ENCODE results near the gene C8G. TPM values are rescaled to one million over a fixed set of nuclear protein-coding genes. Genes with fewer than 3 reads are reported as not detected.
A peak's percentile ranks its signal among the peaks of the same experiment; 100 is the strongest.

Gene C8G
- polyA plus RNA-seq, 1 donor, result 0.42 TPM

GRCh38 chr9:136968333-136969127 lies 23.5 kb downstream of the C8G start:
- DNase-seq, result no peak

GRCh38 chr9:136969150-136969549 lies 24.1 kb downstream of the C8G start:
- DNase-seq, result no peak

GRCh38 chr9:136969774-136970173 lies 24.7 kb downstream of the C8G start:
- DNase-seq, result no peak

GRCh38 chr9:136970361-136970760 lies 25.3 kb downstream of the C8G start:
- no peak for DNase-seq

- DNase-seq, result no peak
These were observed 26.7 kb downstream of the C8G start for GRCh38 chr9:136971746-136972145.

- no peak for DNase-seq
These were observed 27.3 kb downstream of the C8G start for GRCh38 chr9:136972335-136972734.

- no peak for DNase-seq
These were observed 27.7 kb downstream of the C8G start for GRCh38 chr9:136972743-136973142.

- no peak for DNase-seq
These were observed 28.9 kb downstream of the C8G start for GRCh38 chr9:136973618-136974617.

GRCh38 chr9:136974817-136975535 lies 29.9 kb downstream of the C8G start:
- DNase-seq, result no peak

- DNase-seq, result no peak
These were observed 30.6 kb downstream of the C8G start for GRCh38 chr9:136975644-136976043.

GRCh38 chr9:136977223-136977622 lies 32.2 kb downstream of the C8G start, which contains the start of gene PTGDS:
Gene PTGDS, plus strand, starts transcription at chr9:136977504. Its CDS starts 75 bp downstream, at chr9:136977579.
- DNase-seq, result no peak

GRCh38 chr9:136977649-136978072 lies 32.6 kb downstream of the C8G start:
- no peak for DNase-seq

GRCh38 chr9:136978073-136978864 lies 33.2 kb downstream of the C8G start:
- peak; percentile 54 for DNase-seq

- no peak for DNase-seq
These were observed 34.0 kb downstream of the C8G start for GRCh38 chr9:136978865-136979544.

- DNase-seq, result no peak
These were observed 34.9 kb downstream of the C8G start for GRCh38 chr9:136979769-136980587.

GRCh38 chr9:136980669-136981478 lies 35.8 kb downstream of the C8G start:
- no peak for DNase-seq

- no peak for DNase-seq
These were observed 36.7 kb downstream of the C8G start for GRCh38 chr9:136981588-136982231.

Data from left kidney (tissue), 2 donors.